ENCODE data around the gene TGM3.
"Not testable (repeated sequence)": the region's sequence is repeated elsewhere in the genome, so short reads cannot be mapped to it uniquely, and the experiment has no call there.

Gene TGM3

GRCh38 chr20:2295886-2296515 is at the start of gene TGM3:
Gene TGM3 (plus strand): TSS chr20:2296001. CDS start chr20:2296064, 63 bp downstream.
- DNase-seq: no peak

GRCh38 chr20:2246069-2246491 is 49.7 kb upstream of the TGM3 start:
- no peak for DNase-seq

- DNase-seq: no peak
Measured at GRCh38 chr20:2248837-2249236, 47.0 kb upstream of the TGM3 start.

- DNase-seq: no peak
Measured at GRCh38 chr20:2249935-2250334, 45.9 kb upstream of the TGM3 start.

GRCh38 chr20:2252419-2252997 is 43.3 kb upstream of the TGM3 start:
- DNase-seq: no peak

- DNase-seq: no peak
Measured at GRCh38 chr20:2253256-2253655, 42.5 kb upstream of the TGM3 start.

GRCh38 chr20:2254333-2254732 is 41.5 kb upstream of the TGM3 start:
- DNase-seq: no peak

- no peak for DNase-seq
Measured at GRCh38 chr20:2255926-2256531, 39.8 kb upstream of the TGM3 start.

- DNase-seq: no peak
Measured at GRCh38 chr20:2259731-2260130, 36.1 kb upstream of the TGM3 start.

GRCh38 chr20:2260250-2260649 is 35.6 kb upstream of the TGM3 start:
- DNase-seq: no peak

- no peak for DNase-seq
Measured at GRCh38 chr20:2261046-2261485, 34.7 kb upstream of the TGM3 start.

GRCh38 chr20:2261629-2262028 is 34.2 kb upstream of the TGM3 start:
- DNase-seq: no peak

- no peak for DNase-seq
Measured at GRCh38 chr20:2264118-2264517, 31.7 kb upstream of the TGM3 start.

GRCh38 chr20:2264621-2265374 is 31.0 kb upstream of the TGM3 start:
- not testable (repeated sequence) for DNase-seq

- no peak for DNase-seq
Measured at GRCh38 chr20:2273634-2274302, 22.0 kb upstream of the TGM3 start.

- no peak for DNase-seq
Measured at GRCh38 chr20:2276015-2276414, 19.8 kb upstream of the TGM3 start.

- DNase-seq: no peak
Measured at GRCh38 chr20:2279253-2279779, 16.5 kb upstream of the TGM3 start.

GRCh38 chr20:2280082-2280481 is 15.7 kb upstream of the TGM3 start:
- DNase-seq: no peak

- DNase-seq: no peak
Measured at GRCh38 chr20:2281563-2281962, 14.2 kb upstream of the TGM3 start.

GRCh38 chr20:2282181-2282580 is 13.6 kb upstream of the TGM3 start:
- no peak for DNase-seq

GRCh38 chr20:2283706-2284423 is 11.9 kb upstream of the TGM3 start:
- DNase-seq: no peak

- no peak for DNase-seq
Measured at GRCh38 chr20:2285193-2285592, 10.6 kb upstream of the TGM3 start.

Measured in NCI-H446 (cell line).